Fibroblast of lung (primary cell): ENCODE measurements around the gene ARHGAP12. TPM values are rescaled to one million over a fixed set of nuclear protein-coding genes. Genes with fewer than 3 reads are reported as not detected.

Source experiments
- DNase-seq, 2 donors: peaks; one replicate each; pipeline versions ENCODE4 v3.0.0 to v3.0.0-alpha.2; 2010; ENCODE audit warnings: low read depth in 2 of 2
- H2AFZ ChIP-seq: 2 replicates; pipeline ENCODE4 v1.5.1; 2012; ENCODE audit warnings: low read length, control low read depth, inconsistent platforms
- H3K27ac ChIP-seq: 2 replicates; pipeline ENCODE4 v1.5.1; 2011; ENCODE audit warnings: low read length, control low read depth; ENCODE audit not compliant: insufficient read depth
- H3K27me3 ChIP-seq: 2 replicates; pipeline ENCODE4 v1.5.1; 2011; ENCODE audit warnings: mild to moderate bottlenecking, low read length; ENCODE audit not compliant: control insufficient read depth, insufficient read depth
- H3K36me3 ChIP-seq: 2 replicates; pipeline ENCODE4 v1.5.1; 2011; ENCODE audit warnings: low read length; ENCODE audit not compliant: control insufficient read depth, insufficient read depth
- H3K4me1 ChIP-seq: 2 replicates; pipeline ENCODE4 v1.5.1; 2011; ENCODE audit warnings: low read length; ENCODE audit not compliant: control insufficient read depth, insufficient read depth; ENCODE audit errors: extremely low read depth
- H3K4me2 ChIP-seq: 2 replicates; pipeline ENCODE4 v1.5.1; 2011; ENCODE audit warnings: low read length, control low read depth; ENCODE audit not compliant: insufficient read depth; ENCODE audit errors: extremely low read depth
- H3K4me3 ChIP-seq, 4 experiments: fragments of 200-600 bp in 1 of 4; sonication (generic) in 1 of 4; replicated peaks in 1 of 4; 2 replicates each; pipeline ENCODE4 v1.5.1; 2011 to 2016; ENCODE audit warnings: low read length in 4 of 4, low read depth in 3 of 4, mild to moderate bottlenecking in 3 of 4, control low read depth in 2 of 4, inconsistent platforms in 1 of 4, mixed read lengths in 1 of 4; ENCODE audit not compliant: insufficient read depth in 1 of 4; ENCODE audit errors: control extremely low read depth in 1 of 4
- H3K79me2 ChIP-seq: 2 replicates; pipeline ENCODE4 v1.5.1; 2012; ENCODE audit warnings: mild to moderate bottlenecking, low read length, inconsistent platforms; ENCODE audit not compliant: control insufficient read depth, insufficient read depth
- H3K9ac ChIP-seq: 2 replicates; pipeline ENCODE4 v1.5.1; 2011; ENCODE audit warnings: mild to moderate bottlenecking, low read length, control low read depth; ENCODE audit not compliant: insufficient read depth
- H3K9me3 ChIP-seq: 2 replicates; pipeline ENCODE4 v1.5.1; 2012; ENCODE audit warnings: low read depth, low read length; ENCODE audit not compliant: control insufficient read depth, insufficient read depth
- H4K20me1 ChIP-seq: 2 replicates; pipeline ENCODE4 v1.5.1; 2011; ENCODE audit warnings: low read length; ENCODE audit not compliant: control insufficient read depth, insufficient read depth; ENCODE audit errors: extremely low read depth
- CTCF ChIP-seq, 2 donors: IDR thresholded peaks in 1 of 2; conservative IDR thresholded peaks in 1 of 2; 1 replicate in 1 of 2; 2 replicates in 1 of 2; pipeline ENCODE4 v1.5.1; 2011 to 2012; ENCODE audit warnings: low read length in 2 of 2, control low read depth in 1 of 2, inconsistent platforms in 1 of 2, low read depth in 1 of 2, mild to moderate bottlenecking in 1 of 2
- EZH2 ChIP-seq: IDR thresholded peaks from 2 replicates; pipeline ENCODE4 v1.5.1; 2012; ENCODE audit warnings: low read length, control low read depth, mild to moderate bottlenecking; ENCODE audit errors: missing control alignments
- polyA plus RNA-seq, 2 donors: library from polyadenylated mRNA; depleted of rRNA in 1 of 2; stranded (reverse) in 1 of 2; unstranded in 1 of 2; fragments of >200 nt; gene quantifications; 2 replicates each; pipeline ENCODE4 v1.2.1, GENCODE V29; 2011 to 2012; ENCODE audit warnings: missing spikeins in 1 of 2
- total RNA-seq: library from RNA; depleted of rRNA; stranded (reverse); fragments of >200 nt; gene quantifications from 2 replicates; pipeline ENCODE4 v1.2.1, GENCODE V29; 2014

The ARHGAP12 gene
- total and polyA plus RNA-seq, 2 donors (not counting 1 experiment from before 2014, with no cell fraction given): 24.0 to 63.1 TPM

- H3K4me2 ChIP-seq: no peak overlapping the region
- H3K9me3 ChIP-seq: no peaks in the 10 kb centered on the region
- TF ChIP-seq EZH2 (no peak), CTCF (conservative IDR thresholded peaks at IDR 0.05 in 1 of 2, IDR thresholded peaks at IDR 0.05 in 1 of 2; ENCODE audit: low read depth in 1 of 2, low read length in 2 of 2) (no peak)
- H3K9ac ChIP-seq: no peak overlapping the region
- no peaks in the 10 kb centered on the region for H3K27me3 ChIP-seq
- H4K20me1 ChIP-seq: no peaks in the 10 kb centered on the region
- no peak overlapping the region for H3K4me3 ChIP-seq
- no peak overlapping the region for H2AFZ ChIP-seq
- peak in 1 of 2 donors; percentile 88 for DNase-seq
- H3K79me2 ChIP-seq: no peaks in the 10 kb centered on the region
- H3K27ac ChIP-seq: no peak overlapping the region
- H3K4me1 ChIP-seq: no peaks in the 10 kb centered on the region
- H3K36me3 ChIP-seq: no peaks in the 10 kb centered on the region
Observed at GRCh38 chr10:31816318-31816717, 112.3 kb downstream of the ARHGAP12 start.

GRCh38 chr10:31808258-31809218 lies 120.1 kb downstream of the ARHGAP12 start:
- peak; percentile 70 to 89 for DNase-seq
- Histone ChIP-seq H3K36me3 (no peaks in the 10 kb centered on the region), H2AFZ (peak overlapping the region; percentile 71)

More at GRCh38 chr10:31808258-31809218, 120.1 kb downstream of the ARHGAP12 start:
- Histone ChIP-seq H3K27me3 (no peaks in the 10 kb centered on the region), H3K9me3 (no peaks in the 10 kb centered on the region), H3K4me2 (peak overlapping the region; percentile 79), H3K27ac (peak overlapping the region; percentile 82), H3K79me2 (peaks cover 5% of the 10 kb centered on the region), H4K20me1 (no peaks in the 10 kb centered on the region), H3K4me1 (no peaks in the 10 kb centered on the region), H3K9ac (peak overlapping the region; percentile 55), H3K4me3 (peak overlapping the region; percentile 26 to 76 (median 60))
- TF ChIP-seq CTCF (conservative IDR thresholded peaks at IDR 0.05 in 1 of 2, IDR thresholded peaks at IDR 0.05 in 1 of 2; ENCODE audit: low read depth in 1 of 2, low read length in 2 of 2) (peak in 1 of 2 donors; percentile 28), EZH2 (no peak)
